Testis (tissue), 3 donors: ENCODE measurements around the gene IL17RE. TPM values are rescaled to one million over a fixed set of nuclear protein-coding genes. Genes with fewer than 3 reads are reported as not detected.
A peak's percentile ranks its signal among the peaks of the same experiment; 100 is the strongest.

Experiments used
- DNase-seq: peaks from one replicate; pipeline ENCODE4 v3.0.0-alpha.2; 2019
- H3K27ac ChIP-seq, 2 donors: fragments of 200-600 bp; sonication (generic); one replicate each; pipeline ENCODE4 v1.5.1; 2019
- H3K27me3 ChIP-seq: fragments of 200-600 bp; sonication (generic); one replicate; pipeline ENCODE4 v1.5.1; 2019
- H3K36me3 ChIP-seq: fragments of 200-600 bp; sonication (generic); one replicate; pipeline ENCODE4 v1.5.1; 2017; ENCODE audit warnings: low read depth; ENCODE audit errors: missing control alignments
- H3K4me1 ChIP-seq: fragments of 200-600 bp; sonication (generic); one replicate; pipeline ENCODE4 v1.5.1; 2019
- H3K4me3 ChIP-seq, 2 donors: fragments of 200-600 bp; sonication (generic); one replicate each; pipeline ENCODE4 v1.5.1; 2017 to 2019
- H3K9me3 ChIP-seq: fragments of 200-600 bp; sonication (generic); one replicate; pipeline ENCODE4 v1.5.1; 2017
- POLR2A ChIP-seq: fragments of 450-650 bp; IDR thresholded peaks from one replicate; pipeline ENCODE4 v1.6.1; 2017; ENCODE audit warnings: antibody characterized with exemption, mild to moderate bottlenecking, moderate library complexity
- WGBS, 2 donors: methylation state at CpG; one replicate each; pipeline ENCODE4 v1.1.5; 2018; 5-methylcytosine and 5-hydroxymethylcytosine counted together
- intact Hi-C: fragments of 100-400 bp; cut with DNase I; formaldehyde crosslinking; loops from one replicate; pipeline ENCODE4 v1.15.1; 2023; ENCODE audit warnings: low total_unique reads
- polyA plus RNA-seq: library from polyadenylated mRNA; stranded (reverse); fragments of 350-450 nt; fragmentation: Illumina TruSeq; extraction: RNeasy Lipid Tissue Mini Kit (QIAGEN cat#74804); gene quantifications from one replicate; pipeline ENCODE4 v1.2.3, GENCODE V29; 2014; ENCODE audit warnings: low read depth, low replicate concordance; ENCODE audit not compliant: insufficient read depth
- total RNA-seq, 2 donors: library from RNA; depleted of rRNA; stranded (reverse); fragments of >200 nt; gene quantifications; one replicate each; pipeline ENCODE4 v1.2.3, GENCODE V29; 2016
- TF ChIP-seq, protein P1 (sequence below), 3 experiments: fragments of 450-650 bp in 2 of 3; fragments of 200-600 bp in 1 of 3; sonication (generic) in 1 of 3; IDR thresholded peaks; one replicate each; pipeline ENCODE4 v1.5.1; 2016 to 2019; ENCODE audit warnings: antibody characterized with exemption in 3 of 3, mild to moderate bottlenecking in 2 of 3, moderate library complexity in 1 of 3

Gene IL17RE
- total and polyA plus RNA-seq, 3 donors from 2014 or later = 0.43 to 1.8 (median 0.79) TPM

DNA sequence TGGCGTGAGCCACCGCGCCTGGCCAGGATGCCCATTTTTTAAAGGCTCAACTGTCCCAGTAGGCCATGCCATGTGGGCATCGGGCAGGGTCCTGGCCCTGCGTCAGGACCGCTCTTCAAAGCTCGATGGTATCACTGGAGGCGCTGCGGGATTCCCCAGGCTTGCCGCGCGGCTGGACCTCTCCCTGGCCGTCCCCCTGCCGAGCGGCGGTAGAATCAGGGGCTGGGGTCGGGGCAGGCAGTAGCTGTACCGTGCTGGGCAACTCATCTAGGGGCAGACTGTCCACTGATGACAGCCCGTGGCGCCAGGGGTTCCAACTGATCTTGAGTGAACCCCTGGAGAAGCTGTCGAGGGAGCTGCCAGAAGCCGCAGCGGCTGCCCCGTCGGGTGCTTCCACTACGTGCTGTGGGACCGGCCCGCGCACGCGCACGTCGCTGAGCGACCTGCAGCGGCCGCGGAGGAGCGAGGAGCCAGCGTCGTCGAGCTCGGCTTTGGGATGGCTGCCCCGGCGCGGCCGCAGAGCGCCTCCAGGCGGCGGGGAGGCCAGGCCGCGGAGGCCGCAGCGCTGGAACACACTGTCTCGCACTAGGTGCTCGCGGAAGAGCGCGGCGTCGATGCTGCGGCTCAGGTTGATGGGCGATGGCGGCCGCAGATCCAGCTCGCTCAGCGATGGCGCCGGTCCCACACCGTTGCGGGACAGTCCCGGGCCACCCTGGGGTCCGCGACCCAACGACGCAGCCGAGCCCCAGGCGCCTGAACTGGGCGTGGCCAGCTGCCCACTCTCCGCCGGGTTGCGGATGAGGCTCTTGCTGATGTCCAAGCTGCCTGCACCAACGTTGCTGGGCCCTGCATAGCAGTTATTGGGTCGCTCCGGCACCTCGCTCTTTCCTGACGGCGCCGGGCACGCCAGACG lies 43.7 kb downstream of the IL17RE start:
- H3K4me1 ChIP-seq = peaks cover 5% of the 10 kb centered on the region
- no peaks in the 10 kb centered on the region for H3K27me3 ChIP-seq
- H3K27ac ChIP-seq = peak overlapping the region; percentile 78 to 86
- 1 to 5% methylated on average over 17 to 37 of the region's 90 CpGs for WGBS, 2 donors
- H3K9me3 ChIP-seq = no peaks in the 10 kb centered on the region
- intact Hi-C loops = no loop called here
- no peak for TF ChIP-seq POLR2A
- TF ChIP-seq, protein P1, sequence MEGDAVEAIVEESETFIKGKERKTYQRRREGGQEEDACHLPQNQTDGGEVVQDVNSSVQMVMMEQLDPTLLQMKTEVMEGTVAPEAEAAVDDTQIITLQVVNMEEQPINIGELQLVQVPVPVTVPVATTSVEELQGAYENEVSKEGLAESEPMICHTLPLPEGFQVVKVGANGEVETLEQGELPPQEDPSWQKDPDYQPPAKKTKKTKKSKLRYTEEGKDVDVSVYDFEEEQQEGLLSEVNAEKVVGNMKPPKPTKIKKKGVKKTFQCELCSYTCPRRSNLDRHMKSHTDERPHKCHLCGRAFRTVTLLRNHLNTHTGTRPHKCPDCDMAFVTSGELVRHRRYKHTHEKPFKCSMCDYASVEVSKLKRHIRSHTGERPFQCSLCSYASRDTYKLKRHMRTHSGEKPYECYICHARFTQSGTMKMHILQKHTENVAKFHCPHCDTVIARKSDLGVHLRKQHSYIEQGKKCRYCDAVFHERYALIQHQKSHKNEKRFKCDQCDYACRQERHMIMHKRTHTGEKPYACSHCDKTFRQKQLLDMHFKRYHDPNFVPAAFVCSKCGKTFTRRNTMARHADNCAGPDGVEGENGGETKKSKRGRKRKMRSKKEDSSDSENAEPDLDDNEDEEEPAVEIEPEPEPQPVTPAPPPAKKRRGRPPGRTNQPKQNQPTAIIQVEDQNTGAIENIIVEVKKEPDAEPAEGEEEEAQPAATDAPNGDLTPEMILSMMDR (IDR thresholded peaks at IDR 0.05) = peak; percentile 71 to 86 (median 83)
- H3K4me3 ChIP-seq = peak overlapping the region; percentile 58 to 71
- DNase-seq = peak; percentile 94
- no peaks in the 10 kb centered on the region for H3K36me3 ChIP-seq

DNA sequence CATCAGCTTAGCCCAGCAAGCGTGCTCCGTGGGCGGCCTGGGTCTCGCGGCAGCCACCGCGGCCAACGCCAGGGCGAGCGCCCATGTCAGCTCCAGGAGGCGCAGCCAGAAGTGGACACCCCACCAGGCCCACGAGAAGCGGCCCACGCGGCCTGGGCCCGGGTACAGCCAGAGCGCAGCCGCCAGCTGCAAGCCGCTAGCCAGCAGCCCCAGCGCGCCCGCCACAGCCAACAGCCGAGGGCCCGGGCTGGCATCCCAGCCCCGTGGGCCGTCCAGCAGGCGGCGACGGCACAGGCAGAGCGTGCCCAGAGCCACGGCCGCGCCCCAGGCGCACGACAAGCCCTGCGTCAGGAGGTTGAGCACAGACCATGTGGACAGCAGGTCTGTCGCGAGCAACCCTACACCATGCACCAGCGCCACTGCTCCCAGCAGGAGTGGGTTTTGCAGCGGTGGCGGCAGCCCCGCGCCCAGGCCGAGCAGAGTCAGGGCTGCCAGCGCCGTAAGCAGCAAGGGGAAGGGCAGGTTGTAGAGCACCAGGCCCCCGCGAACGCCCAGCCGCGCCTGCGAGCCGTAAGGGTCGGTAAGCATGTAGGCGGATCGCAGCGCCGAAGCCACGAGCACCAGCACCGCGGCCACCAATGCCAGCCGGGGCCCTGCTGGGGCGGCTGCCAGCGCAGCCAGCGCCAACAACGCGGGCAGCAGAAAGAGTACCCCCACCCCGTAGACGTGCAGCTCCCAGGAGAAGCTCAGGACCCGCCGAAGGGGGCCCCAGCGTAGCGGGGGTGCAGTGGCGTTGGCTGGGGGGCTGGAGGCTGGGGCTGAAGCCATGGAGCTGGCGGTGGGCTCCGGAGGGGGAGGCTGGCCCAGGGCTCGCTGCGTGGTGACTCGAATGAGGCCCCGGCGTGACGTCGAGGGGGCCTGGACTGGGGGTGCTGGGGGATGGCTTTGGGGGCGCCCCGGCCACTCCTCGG lies 44.7 kb downstream of the IL17RE start:
- intact Hi-C loops = no loop called here
- no peak for TF ChIP-seq POLR2A
- TF ChIP-seq, protein P1 (IDR thresholded peaks at IDR 0.05) = peak; percentile 43 to 65 (median 54)
- Histone ChIP-seq H3K4me1 (peaks cover 10% of the 10 kb centered on the region), H3K27ac (peak overlapping the region; percentile 78 to 86), H3K36me3 (no peaks in the 10 kb centered on the region), H3K4me3 (peak overlapping the region; percentile 58 to 71), H3K27me3 (no peaks in the 10 kb centered on the region), H3K9me3 (no peaks in the 10 kb centered on the region)
- 43 to 49% methylated on average over 30 to 75 of the region's 86 CpGs for WGBS, 2 donors
- peak; percentile 78 for DNase-seq

DNA sequence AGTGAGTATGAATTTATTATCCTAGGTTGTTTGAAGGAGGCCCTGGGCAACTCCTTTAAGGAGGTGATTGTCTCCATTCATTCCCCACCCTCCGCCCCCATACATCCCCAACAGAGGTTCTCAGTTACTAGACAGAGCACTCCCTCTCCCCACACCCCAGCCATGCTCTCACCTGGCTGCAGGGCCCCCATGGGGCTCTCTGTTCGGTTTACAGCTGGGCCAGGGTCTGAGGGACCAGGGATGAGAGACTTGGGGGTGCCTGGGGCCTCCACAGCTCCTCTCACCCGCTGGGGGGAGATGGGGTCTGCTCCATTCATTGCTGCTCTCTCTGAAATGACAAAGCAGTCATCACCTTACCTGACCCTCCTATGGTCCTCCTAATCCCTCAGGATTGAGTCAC lies 45.9 kb downstream of the IL17RE start:
- H3K27ac ChIP-seq = no peak overlapping the region
- H3K9me3 ChIP-seq = no peaks in the 10 kb centered on the region
- TF ChIP-seq POLR2A = no peak
- TF ChIP-seq, protein P1 (IDR thresholded peaks at IDR 0.05) = no peak
- no peaks in the 10 kb centered on the region for H3K27me3 ChIP-seq
- 69 to 89% methylated on average over 3 of the region's 3 CpGs for WGBS, 2 donors
- H3K4me1 ChIP-seq = peaks cover 10% of the 10 kb centered on the region
- intact Hi-C loops = no loop called here
- H3K4me3 ChIP-seq = no peak overlapping the region
- DNase-seq = no peak
- no peaks in the 10 kb centered on the region for H3K36me3 ChIP-seq

DNA sequence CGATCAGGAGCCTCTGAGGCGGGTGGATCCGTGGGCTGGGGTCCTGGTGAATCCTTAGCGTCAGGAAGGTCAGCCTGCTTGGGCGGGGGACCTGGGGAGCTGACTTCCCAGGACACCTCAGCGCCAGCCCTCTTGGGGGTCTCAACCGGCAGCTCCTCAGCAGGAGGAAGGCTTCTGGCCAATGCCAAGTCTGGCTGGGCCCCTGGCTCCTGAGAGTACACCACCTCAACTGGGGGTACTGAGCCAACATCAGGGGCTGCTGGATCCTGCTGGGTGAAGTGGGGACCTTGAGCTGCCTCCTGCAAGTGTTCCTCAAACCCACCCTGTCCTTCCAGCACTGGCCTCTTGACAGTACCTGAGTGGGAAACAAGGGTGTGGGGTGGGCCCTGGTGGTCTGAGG lies 46.5 kb downstream of the IL17RE start:
- H3K27me3 ChIP-seq = no peaks in the 10 kb centered on the region
- no peak overlapping the region for H3K4me3 ChIP-seq
- H3K9me3 ChIP-seq = no peaks in the 10 kb centered on the region
- TF ChIP-seq, protein P1 (IDR thresholded peaks at IDR 0.05) = no peak
- no peak for TF ChIP-seq POLR2A
- no peak overlapping the region for H3K27ac ChIP-seq
- intact Hi-C loops = no loop called here
- H3K4me1 ChIP-seq = peaks cover 10% of the 10 kb centered on the region
- H3K36me3 ChIP-seq = no peaks in the 10 kb centered on the region
- WGBS, 2 donors = 94 to 100% methylated on average over 3 to 6 of the region's 7 CpGs
- no peak for DNase-seq
